ENCODE data around the gene HABP4.

Gene HABP4

GRCh38 chr9:96497117-96497399 lies 47.1 kb downstream of the HABP4 start:
- Histone ChIP-seq H3K4me3 (ENCODE audit: low read depth, low read length, poor library complexity, severe bottlenecking) (no peak overlapping the region), H3K36me3 (ENCODE audit: insufficient read depth, low read length) (no peaks in the 10 kb centered on the region), H2AFZ (ENCODE audit: low read length) (no peak overlapping the region), H3K9me3 (ENCODE audit: low read length) (no peaks in the 10 kb centered on the region), H3K27ac (ENCODE audit: low read depth, low read length, poor library complexity, severe bottlenecking) (no peak overlapping the region), H4K20me1 (ENCODE audit: insufficient read depth, low read length) (no peaks in the 10 kb centered on the region), H3K27me3 (ENCODE audit: insufficient read depth, low read length) (no peaks in the 10 kb centered on the region), H3K4me1 (ENCODE audit: insufficient read depth, low read length, severe bottlenecking) (no peaks in the 10 kb centered on the region), H3F3A (ENCODE audit: insufficient read depth, low read length) (no peaks in the 10 kb centered on the region), H3K9me2 (ENCODE audit: low read depth, low read length) (no peaks in the 10 kb centered on the region), H3K79me2 (ENCODE audit: insufficient read depth, low read length) (no peaks in the 10 kb centered on the region), H3K9ac (ENCODE audit: low read length) (no peak overlapping the region), H3K4me2 (ENCODE audit: low read length) (no peak overlapping the region)
- no peak for TF ChIP-seq EZH2 (IDR thresholded peaks at IDR 0.05; ENCODE audit: borderline replicate concordance, low read length)
- TF ChIP-seq, protein P1, sequence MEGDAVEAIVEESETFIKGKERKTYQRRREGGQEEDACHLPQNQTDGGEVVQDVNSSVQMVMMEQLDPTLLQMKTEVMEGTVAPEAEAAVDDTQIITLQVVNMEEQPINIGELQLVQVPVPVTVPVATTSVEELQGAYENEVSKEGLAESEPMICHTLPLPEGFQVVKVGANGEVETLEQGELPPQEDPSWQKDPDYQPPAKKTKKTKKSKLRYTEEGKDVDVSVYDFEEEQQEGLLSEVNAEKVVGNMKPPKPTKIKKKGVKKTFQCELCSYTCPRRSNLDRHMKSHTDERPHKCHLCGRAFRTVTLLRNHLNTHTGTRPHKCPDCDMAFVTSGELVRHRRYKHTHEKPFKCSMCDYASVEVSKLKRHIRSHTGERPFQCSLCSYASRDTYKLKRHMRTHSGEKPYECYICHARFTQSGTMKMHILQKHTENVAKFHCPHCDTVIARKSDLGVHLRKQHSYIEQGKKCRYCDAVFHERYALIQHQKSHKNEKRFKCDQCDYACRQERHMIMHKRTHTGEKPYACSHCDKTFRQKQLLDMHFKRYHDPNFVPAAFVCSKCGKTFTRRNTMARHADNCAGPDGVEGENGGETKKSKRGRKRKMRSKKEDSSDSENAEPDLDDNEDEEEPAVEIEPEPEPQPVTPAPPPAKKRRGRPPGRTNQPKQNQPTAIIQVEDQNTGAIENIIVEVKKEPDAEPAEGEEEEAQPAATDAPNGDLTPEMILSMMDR (IDR thresholded peaks at IDR 0.05; ENCODE audit: low read length): no peak

- Histone ChIP-seq H3K4me1 (ENCODE audit: insufficient read depth, low read length, severe bottlenecking) (no peaks in the 10 kb centered on the region), H4K20me1 (ENCODE audit: insufficient read depth, low read length) (no peaks in the 10 kb centered on the region), H3K9me2 (ENCODE audit: low read depth, low read length) (no peaks in the 10 kb centered on the region), H3K9me3 (ENCODE audit: low read length) (no peaks in the 10 kb centered on the region), H3F3A (ENCODE audit: insufficient read depth, low read length) (no peaks in the 10 kb centered on the region), H3K27ac (ENCODE audit: low read depth, low read length, poor library complexity, severe bottlenecking) (no peak overlapping the region), H2AFZ (ENCODE audit: low read length) (no peak overlapping the region), H3K36me3 (ENCODE audit: insufficient read depth, low read length) (no peaks in the 10 kb centered on the region), H3K4me2 (ENCODE audit: low read length) (no peak overlapping the region), H3K4me3 (ENCODE audit: low read depth, low read length, poor library complexity, severe bottlenecking) (no peak overlapping the region), H3K9ac (ENCODE audit: low read length) (no peak overlapping the region), H3K27me3 (ENCODE audit: insufficient read depth, low read length) (no peaks in the 10 kb centered on the region), H3K79me2 (ENCODE audit: insufficient read depth, low read length) (no peaks in the 10 kb centered on the region)
- TF ChIP-seq, protein P1 (IDR thresholded peaks at IDR 0.05; ENCODE audit: low read length): no peak
- TF ChIP-seq EZH2 (IDR thresholded peaks at IDR 0.05; ENCODE audit: borderline replicate concordance, low read length): no peak
Observed at GRCh38 chr9:96498796-96499195, 48.8 kb downstream of the HABP4 start.

DNA sequence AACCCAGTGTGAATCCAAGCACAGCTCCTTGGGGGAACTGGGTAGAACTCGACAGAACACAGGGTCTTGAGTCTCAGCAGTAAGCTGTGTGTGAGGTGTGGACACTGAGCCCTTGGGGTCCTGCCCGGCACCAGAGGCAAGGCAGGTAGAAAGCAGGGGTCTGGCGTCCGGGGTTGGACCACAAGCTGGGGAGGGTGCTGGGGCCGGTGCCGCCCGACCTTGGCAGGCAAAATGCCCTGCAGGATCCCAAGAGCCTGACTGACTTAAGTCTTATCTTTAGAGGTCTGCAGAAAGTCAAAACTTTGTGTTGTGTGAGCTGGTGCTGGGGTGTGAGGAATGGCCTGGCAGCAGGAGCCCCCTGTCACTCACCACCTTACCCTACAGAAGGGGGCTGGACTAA lies 49.3 kb downstream of the HABP4 start:
- no peak overlapping the region for H2AFZ ChIP-seq (ENCODE audit: low read length)
- H3K4me1 ChIP-seq (ENCODE audit: insufficient read depth, low read length, severe bottlenecking): no peaks in the 10 kb centered on the region
- H3K9me3 ChIP-seq (ENCODE audit: low read length): no peaks in the 10 kb centered on the region
- no peaks in the 10 kb centered on the region for H4K20me1 ChIP-seq (ENCODE audit: insufficient read depth, low read length)
- H3K27me3 ChIP-seq (ENCODE audit: insufficient read depth, low read length): no peaks in the 10 kb centered on the region
- H3K27ac ChIP-seq (ENCODE audit: low read depth, low read length, poor library complexity, severe bottlenecking): no peak overlapping the region
- no peak overlapping the region for H3K4me3 ChIP-seq (ENCODE audit: low read depth, low read length, poor library complexity, severe bottlenecking)
- H3K36me3 ChIP-seq (ENCODE audit: insufficient read depth, low read length): no peaks in the 10 kb centered on the region
- H3K79me2 ChIP-seq (ENCODE audit: insufficient read depth, low read length): no peaks in the 10 kb centered on the region
- H3K9me2 ChIP-seq (ENCODE audit: low read depth, low read length): no peaks in the 10 kb centered on the region
- H3F3A ChIP-seq (ENCODE audit: insufficient read depth, low read length): no peaks in the 10 kb centered on the region
- H3K9ac ChIP-seq (ENCODE audit: low read length): no peak overlapping the region
- TF ChIP-seq EZH2 (IDR thresholded peaks at IDR 0.05; ENCODE audit: borderline replicate concordance, low read length): no peak
- TF ChIP-seq, protein P1 (IDR thresholded peaks at IDR 0.05; ENCODE audit: low read length): no peak
- H3K4me2 ChIP-seq (ENCODE audit: low read length): no peak overlapping the region
